Endothelial cell of umbilical vein (primary cell): ENCODE measurements around the gene ANKRD33. TPM values are rescaled to one million over a fixed set of nuclear protein-coding genes. Genes with fewer than 3 reads are reported as not detected.

Source experiments
- BruUV-seq: library from RNA; stranded (reverse); fragments of 400-500 nt; replicated peaks from 2 replicates; lab custom pipeline; 2021; lab: Mats Ljungman, UMichigan
- CTCF ChIA-PET: fragments of 300-600, 350-600 bp; sonication (Branson Sonifier 250); formaldehyde crosslinking; loops from one replicate; lab custom pipeline; 2021; ENCODE audit warnings: antibody characterized with exemption, inconsistent platforms; lab: Charles Lee
- POLR2A ChIA-PET: fragments of 300-600, 350-600 bp; sonication (Branson Sonifier 250); formaldehyde crosslinking; loops from one replicate; lab custom pipeline; 2021; ENCODE audit warnings: antibody characterized with exemption, inconsistent platforms; lab: Charles Lee
- DNase-seq: peaks from one replicate; pipeline ENCODE4 v3.0.0-alpha.2; 2011; ENCODE audit warnings: low read depth, low spot score
- FAIRE-seq: peaks from 2 replicates; lab custom pipeline; 2011; peaks lifted over from hg19 to GRCh38; lab: Jason Lieb, UNC
- H2AFZ ChIP-seq: 2 replicates; pipeline ENCODE4 v1.6.0; 2012; ENCODE audit warnings: low read depth, low read length, control low read depth, inconsistent platforms
- H3K27ac ChIP-seq: 2 replicates; pipeline ENCODE4 v1.5.1; 2011; ENCODE audit warnings: low read depth, mild to moderate bottlenecking, control low read depth, low read length, moderate library complexity; ENCODE audit not compliant: insufficient read depth
- H3K27me3 ChIP-seq, 2 experiments: 2 replicates each; pipeline versions ENCODE4 v1.6.0 to v1.6.1; 2011; ENCODE audit warnings: low read length in 2 of 2, mixed read lengths in 1 of 2; ENCODE audit not compliant: control insufficient read depth in 2 of 2, insufficient read depth in 2 of 2
- H3K36me3 ChIP-seq, 2 experiments: 2 replicates in 1 of 2; 3 replicates in 1 of 2; pipeline ENCODE4 v1.5.1; 2011; ENCODE audit warnings: low read length in 2 of 2, mild to moderate bottlenecking in 1 of 2, moderate library complexity in 1 of 2; ENCODE audit not compliant: control insufficient read depth in 2 of 2, insufficient read depth in 2 of 2; ENCODE audit errors: extremely low read depth in 1 of 2
- H3K4me1 ChIP-seq: 3 replicates; pipeline ENCODE4 v1.5.1; 2011; ENCODE audit warnings: mild to moderate bottlenecking, low read length; ENCODE audit not compliant: control insufficient read depth, insufficient read depth; ENCODE audit errors: extremely low read depth
- H3K4me2 ChIP-seq: 2 replicates; pipeline ENCODE4 v1.6.1; 2011; ENCODE audit warnings: low read length, control low read depth, mixed read lengths; ENCODE audit not compliant: insufficient read depth
- H3K4me3 ChIP-seq, 3 experiments: fragments of 200-600 bp in 1 of 3; sonication (generic), shearing (Covaris generic) in 1 of 3; replicated peaks in 1 of 3; 2 replicates each; pipeline ENCODE4 v1.5.1; 2011 to 2016; ENCODE audit warnings: control low read depth in 3 of 3, low read length in 3 of 3, mild to moderate bottlenecking in 2 of 3, inconsistent platforms in 1 of 3, low read depth in 1 of 3, moderate library complexity in 1 of 3; ENCODE audit not compliant: insufficient read depth in 1 of 3
- H3K79me2 ChIP-seq: 2 replicates; pipeline ENCODE4 v1.6.0; 2012; ENCODE audit warnings: low read length, inconsistent platforms; ENCODE audit not compliant: control insufficient read depth, insufficient read depth
- H3K9ac ChIP-seq: replicated peaks from 2 replicates; pipeline ENCODE3; 2011; ENCODE audit warnings: low read length, control low read depth; ENCODE audit not compliant: insufficient read depth; ENCODE audit errors: extremely low read depth
- H3K9me1 ChIP-seq: replicated peaks from 3 replicates; pipeline ENCODE4 v1.6.0; 2011; ENCODE audit warnings: mild to moderate bottlenecking, low read length; ENCODE audit not compliant: control insufficient read depth, insufficient read depth; ENCODE audit errors: extremely low read depth
- H3K9me3 ChIP-seq: replicated peaks from 2 replicates; pipeline ENCODE4 v1.5.1; 2012; ENCODE audit warnings: low read length, inconsistent platforms; ENCODE audit not compliant: control insufficient read depth, insufficient read depth
- H4K20me1 ChIP-seq: replicated peaks from 2 replicates; pipeline ENCODE3; 2011; ENCODE audit warnings: mild to moderate bottlenecking, low read length; ENCODE audit not compliant: control insufficient read depth, insufficient read depth; ENCODE audit errors: extremely low read depth
- CTCF ChIP-seq, 2 donors: IDR thresholded peaks; 1 replicate in 1 of 2; 2 replicates in 1 of 2; pipeline ENCODE4 v1.5.1; 2011; ENCODE audit warnings: low read length in 2 of 2, mild to moderate bottlenecking in 2 of 2, moderate library complexity in 2 of 2, control low read depth in 1 of 2, inconsistent platforms in 1 of 2, low read depth in 1 of 2; ENCODE audit not compliant: insufficient read depth in 1 of 2; ENCODE audit errors: extremely low read depth in 1 of 2
- FOS ChIP-seq: IDR thresholded peaks from 2 replicates; pipeline ENCODE4 v1.6.1; 2011; ENCODE audit warnings: mild to moderate bottlenecking, low read length, moderate library complexity, borderline replicate concordance; ENCODE audit not compliant: insufficient read depth
- GATA2 ChIP-seq: IDR thresholded peaks from 2 replicates; pipeline ENCODE4 v1.7.0; 2011; ENCODE audit warnings: low read depth, mild to moderate bottlenecking, moderate library complexity, mixed read lengths, low read length; ENCODE audit not compliant: insufficient read length, insufficient read depth
- JUN ChIP-seq: IDR thresholded peaks from 2 replicates; pipeline ENCODE4 v1.6.1; 2011; ENCODE audit warnings: borderline replicate concordance, low read depth; ENCODE audit not compliant: insufficient read length, insufficient read depth
- POLR2A ChIP-seq: IDR thresholded peaks from 2 replicates; pipeline ENCODE4 v1.6.1; 2012; ENCODE audit warnings: low read depth, mild to moderate bottlenecking, control low read depth, low read length
- dilution Hi-C: fragments of 300-500 bp; cut with MboI; formaldehyde crosslinking; loops from one replicate; pipeline ENCODE4 v1.15.0; 2019; ENCODE audit warnings: low sequenced_read_pairs; ENCODE audit not compliant: extremely low pct_ligation_motif_present
- intact Hi-C: fragments of 100-400 bp; cut with micrococcal nuclease; formaldehyde crosslinking; loops from one replicate; pipeline ENCODE4 v1.10.0; 2022
- polyA plus RNA-seq, 4 experiments: library from polyadenylated mRNA; depleted of rRNA in 3 of 4; stranded (reverse) in 3 of 4; unstranded in 1 of 4; fragments of >200 nt; gene quantifications; 2 replicates each; pipeline versions ENCODE4 v1.2.1 to v1.2.3, GENCODE V29; 2011 to 2012; ENCODE audit warnings: missing spikeins in 1 of 4
- total RNA-seq: library from RNA; stranded (reverse); gene quantifications from 2 replicates; pipeline ENCODE4 v1.2.3, GENCODE V29; 2021

ANKRD33 gene
- total and polyA plus RNA-seq, 2 donors (not counting 3 experiments of a cell fraction or from before 2014, with no cell fraction given) = 0.80 to 1.2 TPM

- FAIRE-seq (peak; percentile 66), DNase-seq (peak; percentile 35)
- intact Hi-C loops = no loop called here
- Histone ChIP-seq H3K79me2 (no peaks in the 10 kb centered on the region), H2AFZ (peak overlapping the region; percentile 60), H3K4me1 (peaks cover 9% of the 10 kb centered on the region), H3K9me1 (no peaks in the 10 kb centered on the region), H3K27ac (no peak overlapping the region), H3K27me3 (peaks cover 4 to 7% of the 10 kb centered on the region in 2 experiments), H3K4me2 (peak overlapping the region; percentile 87), H3K4me3 (peak overlapping the region; percentile 62 to 84 (median 73)), H3K36me3 (no peaks in the 10 kb centered on the region), H3K9me3 (no peaks in the 10 kb centered on the region), H4K20me1 (no peaks in the 10 kb centered on the region), H3K9ac (peak overlapping the region; percentile 52)
- no peak for TF ChIP-seq FOS
- TF ChIP-seq POLR2A = no peak
- no peak for TF ChIP-seq CTCF (IDR thresholded peaks at IDR 0.05; ENCODE audit: extremely low read depth in 1 of 2, insufficient read depth in 1 of 2, low read depth in 1 of 2, low read length in 2 of 2)
- no peak for TF ChIP-seq JUN
- no peak for TF ChIP-seq GATA2
- BruUV-seq = no TSS peak
- dilution Hi-C loops = no loop called here
- ChIA-PET CTCF (interaction anchor here (4.7 kb wide), 1 partner anchor 26 kb away, joined by 34 read pairs; no protein-coding TSS in a partner anchor), POLR2A (no interaction called here)
Observed at GRCh38 chr12:51847643-51848325, 40.1 kb upstream of the ANKRD33 start.
